ENCODE results near the gene HIPK2.

DNA sequence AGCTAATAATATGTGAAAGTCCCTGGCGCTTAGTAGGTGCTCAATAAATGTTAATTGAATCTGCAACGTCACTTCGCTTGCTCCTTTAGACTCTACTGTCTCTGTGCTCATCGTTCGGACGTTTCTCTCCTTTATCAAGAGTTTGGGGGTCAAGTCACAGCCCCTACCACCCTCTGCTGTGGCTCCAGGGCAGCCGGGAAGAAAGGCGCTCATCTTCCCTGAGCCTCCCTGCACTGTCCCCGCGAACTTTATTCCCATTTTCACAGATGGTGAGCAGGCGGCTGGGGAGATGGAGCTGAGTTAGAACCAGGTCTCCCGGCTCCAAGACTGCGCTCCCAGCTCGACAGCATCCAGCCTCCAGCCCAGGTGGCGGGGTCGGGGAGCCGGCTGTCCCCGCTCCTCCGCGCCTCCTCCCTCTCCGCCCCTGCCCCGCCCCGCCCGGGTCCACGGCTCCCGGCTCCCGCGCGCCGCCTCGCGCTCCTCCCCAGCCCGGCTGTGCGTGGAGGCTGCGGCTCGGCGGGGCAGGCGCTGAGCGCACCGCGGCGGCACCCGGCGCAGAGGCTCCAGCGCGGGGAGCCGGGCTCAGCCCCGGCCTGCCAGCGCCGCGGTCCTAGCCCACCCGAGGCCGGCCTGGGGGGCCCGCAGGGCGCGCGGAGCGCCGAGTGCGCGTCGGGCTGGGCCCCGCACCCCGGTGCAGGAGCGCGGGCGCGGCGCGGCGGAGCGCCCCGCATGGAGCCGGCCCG lies 254.4 kb downstream of the HIPK2 start, which contains the start of gene CLEC2L:
- TF ChIP-seq, protein P1, sequence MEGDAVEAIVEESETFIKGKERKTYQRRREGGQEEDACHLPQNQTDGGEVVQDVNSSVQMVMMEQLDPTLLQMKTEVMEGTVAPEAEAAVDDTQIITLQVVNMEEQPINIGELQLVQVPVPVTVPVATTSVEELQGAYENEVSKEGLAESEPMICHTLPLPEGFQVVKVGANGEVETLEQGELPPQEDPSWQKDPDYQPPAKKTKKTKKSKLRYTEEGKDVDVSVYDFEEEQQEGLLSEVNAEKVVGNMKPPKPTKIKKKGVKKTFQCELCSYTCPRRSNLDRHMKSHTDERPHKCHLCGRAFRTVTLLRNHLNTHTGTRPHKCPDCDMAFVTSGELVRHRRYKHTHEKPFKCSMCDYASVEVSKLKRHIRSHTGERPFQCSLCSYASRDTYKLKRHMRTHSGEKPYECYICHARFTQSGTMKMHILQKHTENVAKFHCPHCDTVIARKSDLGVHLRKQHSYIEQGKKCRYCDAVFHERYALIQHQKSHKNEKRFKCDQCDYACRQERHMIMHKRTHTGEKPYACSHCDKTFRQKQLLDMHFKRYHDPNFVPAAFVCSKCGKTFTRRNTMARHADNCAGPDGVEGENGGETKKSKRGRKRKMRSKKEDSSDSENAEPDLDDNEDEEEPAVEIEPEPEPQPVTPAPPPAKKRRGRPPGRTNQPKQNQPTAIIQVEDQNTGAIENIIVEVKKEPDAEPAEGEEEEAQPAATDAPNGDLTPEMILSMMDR (conservative IDR thresholded peaks at IDR 0.05; ENCODE audit: low read length), result no peak
- TF ChIP-seq EZH2phosphoT487 (IDR thresholded peaks at IDR 0.05; ENCODE audit: borderline replicate concordance), result no peak
